HUES6 (cell line): ENCODE results near the gene LILRA5.
"Not testable (repeated sequence)": the region's sequence is repeated elsewhere in the genome, so short reads cannot be mapped to it uniquely, and the experiment has no call there.

Experiments used
- H3K27ac ChIP-seq: 2 replicates; pipeline ENCODE4 v1.7.0; 2013; ENCODE audit warnings: low read depth, mild to moderate bottlenecking, low read length, inconsistent platforms
- H3K27me3 ChIP-seq: 2 replicates; pipeline ENCODE4 v1.6.1; 2013; ENCODE audit warnings: low read length; ENCODE audit not compliant: control insufficient read depth, insufficient read depth
- H3K36me3 ChIP-seq: 2 replicates; pipeline ENCODE4 v1.6.1; 2013; ENCODE audit warnings: low read length; ENCODE audit not compliant: control insufficient read depth, insufficient read depth
- H3K4me1 ChIP-seq: 2 replicates; pipeline ENCODE4 v1.6.1; 2013; ENCODE audit warnings: low read length; ENCODE audit not compliant: control insufficient read depth, insufficient read depth
- H3K4me3 ChIP-seq: 2 replicates; pipeline ENCODE4 v1.5.1; 2013; ENCODE audit warnings: low read depth, low read length
- H3K9ac ChIP-seq: one replicate; pipeline ENCODE4 v1.6.1; 2013; ENCODE audit warnings: mild to moderate bottlenecking, low read length
- H3K9me3 ChIP-seq: 2 replicates; pipeline ENCODE4 v1.6.1; 2013; ENCODE audit warnings: low read depth, low read length; ENCODE audit not compliant: control insufficient read depth, insufficient read depth

LILRA5 gene

GRCh38 chr19:54299515-54299914 lies 13.5 kb downstream of the LILRA5 start:
- Histone ChIP-seq H3K27ac (no peak overlapping the region), H3K27me3 (peaks cover 37% of the 10 kb centered on the region), H3K4me3 (no peak overlapping the region), H3K4me1 (no peaks in the 10 kb centered on the region), H3K9ac (no peak overlapping the region), H3K36me3 (no peaks in the 10 kb centered on the region), H3K9me3 (no peaks in the 10 kb centered on the region)

DNA sequence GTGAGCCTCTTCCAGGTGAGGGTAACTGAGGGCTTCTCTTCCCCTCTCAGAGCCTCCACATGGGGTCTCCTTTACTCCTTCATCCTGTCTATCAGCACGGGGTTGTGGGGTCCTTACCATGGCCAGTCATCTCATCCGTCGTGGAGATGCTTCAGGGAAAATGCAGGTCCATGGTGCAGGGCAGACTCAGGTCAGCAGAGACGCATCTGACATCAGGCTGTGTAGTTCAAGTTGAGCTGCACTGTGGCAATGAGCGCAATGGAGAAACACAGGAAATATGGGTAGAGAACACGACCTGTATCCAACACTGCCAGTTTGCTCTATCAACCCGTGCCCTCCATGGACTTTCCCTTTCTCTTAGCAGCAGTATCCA lies 13.9 kb downstream of the LILRA5 start:
- Histone ChIP-seq H3K27ac (no peak overlapping the region), H3K9me3 (no peaks in the 10 kb centered on the region), H3K4me3 (no peak overlapping the region), H3K9ac (no peak overlapping the region), H3K27me3 (peaks cover 41% of the 10 kb centered on the region), H3K4me1 (no peaks in the 10 kb centered on the region), H3K36me3 (no peaks in the 10 kb centered on the region)

GRCh38 chr19:54298357-54299125 lies 14.4 kb downstream of the LILRA5 start:
- no peaks in the 10 kb centered on the region for H3K9me3 ChIP-seq
- H3K9ac ChIP-seq, result no peak overlapping the region
- H3K27ac ChIP-seq, result no peak overlapping the region
- no peaks in the 10 kb centered on the region for H3K36me3 ChIP-seq
- peaks cover 47% of the 10 kb centered on the region for H3K27me3 ChIP-seq
- H3K4me3 ChIP-seq, result no peak overlapping the region
- H3K4me1 ChIP-seq, result no peaks in the 10 kb centered on the region

GRCh38 chr19:54297759-54298305 lies 15.1 kb downstream of the LILRA5 start:
- Histone ChIP-seq H3K9ac (no peak overlapping the region), H3K27ac (no peak overlapping the region), H3K27me3 (peaks cover 54% of the 10 kb centered on the region), H3K4me3 (no peak overlapping the region), H3K9me3 (no peaks in the 10 kb centered on the region), H3K4me1 (no peaks in the 10 kb centered on the region), H3K36me3 (no peaks in the 10 kb centered on the region)

DNA sequence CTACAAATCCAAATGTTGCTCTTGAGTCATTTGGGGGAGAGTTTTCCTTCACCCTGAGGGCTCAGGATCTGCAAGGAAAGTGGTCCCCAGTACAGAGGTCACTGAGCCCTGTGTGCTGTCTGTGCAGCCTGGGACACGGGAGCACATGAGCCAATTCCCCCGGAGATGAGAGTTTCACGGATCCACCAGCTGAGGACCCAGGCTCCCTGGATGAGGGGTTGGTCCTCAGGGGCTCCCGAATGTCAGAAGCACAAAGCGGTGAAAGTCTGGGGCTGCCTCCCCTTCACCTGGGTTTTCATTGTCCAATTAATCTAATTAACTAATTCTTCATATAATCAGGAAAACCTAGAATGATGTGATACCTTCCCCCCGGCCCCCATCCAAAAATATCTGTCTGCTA lies 18.4 kb downstream of the LILRA5 start:
- no peak overlapping the region for H3K9ac ChIP-seq
- H3K9me3 ChIP-seq, result no peaks in the 10 kb centered on the region
- H3K27me3 ChIP-seq, result peaks cover 41% of the 10 kb centered on the region
- H3K4me3 ChIP-seq, result no peak overlapping the region
- H3K36me3 ChIP-seq, result no peaks in the 10 kb centered on the region
- H3K27ac ChIP-seq, result no peak overlapping the region
- H3K4me1 ChIP-seq, result no peaks in the 10 kb centered on the region

GRCh38 chr19:54289160-54289559 lies 23.8 kb downstream of the LILRA5 start:
- H3K36me3 ChIP-seq, H3K4me1 ChIP-seq, H3K9me3 ChIP-seq, H3K4me3 ChIP-seq, H3K27ac ChIP-seq, H3K9ac ChIP-seq: not testable (repeated sequence)
- H3K27me3 ChIP-seq, result peaks cover 18% of the 10 kb centered on the region

- H3K9me3 ChIP-seq, result no peaks in the 10 kb centered on the region
- peaks cover 4% of the 10 kb centered on the region; the same call in 1 of the 2 replicates for H3K27me3 ChIP-seq
- H3K4me3 ChIP-seq, result no peak overlapping the region
- no peak overlapping the region for H3K27ac ChIP-seq
- H3K9ac ChIP-seq, result no peak overlapping the region
- no peaks in the 10 kb centered on the region for H3K36me3 ChIP-seq
- H3K4me1 ChIP-seq, result no peaks in the 10 kb centered on the region
Measured at GRCh38 chr19:54287456-54287855, 25.5 kb downstream of the LILRA5 start.

GRCh38 chr19:54286283-54286682 lies 26.7 kb downstream of the LILRA5 start:
- H3K4me3 ChIP-seq, H3K27me3 ChIP-seq, H3K9me3 ChIP-seq, H3K36me3 ChIP-seq, H3K27ac ChIP-seq, H3K9ac ChIP-seq, H3K4me1 ChIP-seq: not testable (repeated sequence)

GRCh38 chr19:54285427-54286056 lies 27.4 kb downstream of the LILRA5 start:
- H3K9me3 ChIP-seq, H3K9ac ChIP-seq, H3K4me3 ChIP-seq, H3K27ac ChIP-seq, H3K36me3 ChIP-seq, H3K4me1 ChIP-seq: not testable (repeated sequence)
- H3K27me3 ChIP-seq, result peaks cover 13% of the 10 kb centered on the region

GRCh38 chr19:54282686-54283470 lies 30.1 kb downstream of the LILRA5 start:
- Histone ChIP-seq H3K36me3 (no peaks in the 10 kb centered on the region), H3K4me1 (no peaks in the 10 kb centered on the region), H3K9ac (no peak overlapping the region), H3K27me3 (peaks cover 21% of the 10 kb centered on the region), H3K4me3 (no peak overlapping the region), H3K27ac (no peak overlapping the region), H3K9me3 (no peaks in the 10 kb centered on the region)

DNA sequence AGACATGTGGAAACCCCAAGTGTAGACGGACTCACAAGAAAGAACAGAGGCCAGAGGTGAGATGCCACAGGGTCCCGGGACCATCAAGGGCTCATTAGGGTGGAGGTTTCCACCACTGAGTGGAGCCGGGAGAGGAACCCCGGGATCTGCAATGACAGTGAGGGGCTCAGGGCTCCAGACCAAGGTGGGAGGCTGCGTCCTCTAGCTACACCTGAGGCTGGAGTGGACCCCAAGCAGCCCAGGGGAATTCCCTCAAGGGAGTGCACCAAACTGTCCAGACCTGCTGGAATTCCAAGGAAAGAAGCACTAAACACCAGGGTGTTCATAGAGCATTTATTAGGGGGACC lies 31.3 kb downstream of the LILRA5 start:
- H3K4me1 ChIP-seq, result not testable (repeated sequence)

More for the DNA sequence above, 31.3 kb downstream of the LILRA5 start:
- H3K4me3 ChIP-seq, H3K9ac ChIP-seq, H3K36me3 ChIP-seq, H3K9me3 ChIP-seq, H3K27ac ChIP-seq: not testable (repeated sequence)
- peaks cover 21% of the 10 kb centered on the region for H3K27me3 ChIP-seq
